Upper lobe of left lung (tissue), 4 donors: ENCODE measurements around the gene SIGLEC7.

Experiments used
- POLR2A ChIP-seq, 4 donors: fragments of 450-650 bp; IDR thresholded peaks; one replicate each; pipeline ENCODE4 v1.5.1; 2016 to 2017; ENCODE audit warnings: antibody characterized with exemption in 4 of 4, mild to moderate bottlenecking in 2 of 4
- POLR2AphosphoS5 ChIP-seq, 2 donors: sonication (generic); formaldehyde crosslinking; IDR thresholded peaks; one replicate each; pipeline ENCODE4 v1.5.1; 2017; ENCODE audit warnings: antibody characterized with exemption in 2 of 2

DNA sequence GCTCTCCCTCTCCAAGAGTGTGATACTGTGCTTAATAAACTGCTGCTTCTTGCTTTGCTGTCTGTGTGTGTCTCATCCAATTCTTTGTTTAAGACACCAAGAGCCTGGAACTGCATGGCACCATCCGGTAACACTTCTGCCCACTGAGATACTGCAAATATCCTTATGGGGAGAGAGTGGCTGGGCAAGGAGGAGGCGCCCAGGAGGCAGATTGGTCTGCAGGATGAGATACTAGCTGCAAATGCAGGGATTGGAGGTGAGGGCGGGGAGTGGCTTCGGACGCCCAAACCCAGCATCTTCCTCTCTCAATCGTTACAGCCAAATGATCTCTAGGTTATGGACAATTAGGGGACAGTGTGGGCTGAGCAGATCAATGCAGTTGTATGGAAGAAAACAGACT, 1.7 kb upstream of the SIGLEC7 start:
- TF ChIP-seq POLR2A (IDR thresholded peaks at IDR 0.05) (no peak), POLR2AphosphoS5 (IDR thresholded peaks at IDR 0.05) (no peak)
